ENCODE data around the gene UNC93A.

DNA sequence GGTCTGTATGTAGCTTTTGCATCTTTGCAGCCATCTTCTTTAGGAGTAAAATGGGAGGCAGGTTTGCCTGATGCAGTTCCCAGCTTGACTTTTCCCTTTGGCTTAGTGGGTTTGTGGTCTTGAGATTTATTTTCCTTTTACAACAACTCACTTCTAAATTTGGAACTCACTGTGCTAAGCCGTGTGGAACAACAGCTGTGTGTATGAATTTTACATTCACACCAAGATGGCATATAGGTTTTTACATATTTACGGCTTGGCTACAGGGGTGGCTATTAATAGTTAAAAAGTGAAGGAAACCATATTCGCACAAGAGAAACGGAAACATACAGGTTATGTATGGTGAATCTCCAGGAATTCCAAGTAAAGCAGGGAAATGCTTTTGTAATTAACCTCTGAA lies 36.3 kb downstream of the UNC93A start:
- no peak for TF ChIP-seq POLR2A (IDR thresholded peaks at IDR 0.05)
- TF ChIP-seq, protein P1, sequence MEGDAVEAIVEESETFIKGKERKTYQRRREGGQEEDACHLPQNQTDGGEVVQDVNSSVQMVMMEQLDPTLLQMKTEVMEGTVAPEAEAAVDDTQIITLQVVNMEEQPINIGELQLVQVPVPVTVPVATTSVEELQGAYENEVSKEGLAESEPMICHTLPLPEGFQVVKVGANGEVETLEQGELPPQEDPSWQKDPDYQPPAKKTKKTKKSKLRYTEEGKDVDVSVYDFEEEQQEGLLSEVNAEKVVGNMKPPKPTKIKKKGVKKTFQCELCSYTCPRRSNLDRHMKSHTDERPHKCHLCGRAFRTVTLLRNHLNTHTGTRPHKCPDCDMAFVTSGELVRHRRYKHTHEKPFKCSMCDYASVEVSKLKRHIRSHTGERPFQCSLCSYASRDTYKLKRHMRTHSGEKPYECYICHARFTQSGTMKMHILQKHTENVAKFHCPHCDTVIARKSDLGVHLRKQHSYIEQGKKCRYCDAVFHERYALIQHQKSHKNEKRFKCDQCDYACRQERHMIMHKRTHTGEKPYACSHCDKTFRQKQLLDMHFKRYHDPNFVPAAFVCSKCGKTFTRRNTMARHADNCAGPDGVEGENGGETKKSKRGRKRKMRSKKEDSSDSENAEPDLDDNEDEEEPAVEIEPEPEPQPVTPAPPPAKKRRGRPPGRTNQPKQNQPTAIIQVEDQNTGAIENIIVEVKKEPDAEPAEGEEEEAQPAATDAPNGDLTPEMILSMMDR (IDR thresholded peaks at IDR 0.05) = no peak
